Thoracic aorta (tissue), 2 donors: ENCODE measurements around the gene STKLD1. TPM values are rescaled to one million over a fixed set of nuclear protein-coding genes. Genes with fewer than 3 reads are reported as not detected.

Experiments
- ATAC-seq: fragments of 150-250 bp; one replicate; pipeline ENCODE4 v1.8.0; 2017; ENCODE audit warnings: low read depth; ENCODE audit not compliant: insufficient number of reproducible peaks, low FRiP score
- DNase-seq: peaks from one replicate; pipeline ENCODE4 v3.0.0-alpha.2; 2020; ENCODE audit warnings: low spot score
- H3K27ac ChIP-seq, 2 donors: fragments of 200-600 bp; sonication (generic); 1 replicate in 1 of 2; 2 replicates in 1 of 2; pipeline ENCODE4 v1.5.1; 2016; ENCODE audit warnings: mild to moderate bottlenecking in 2 of 2, moderate library complexity in 2 of 2
- H3K27me3 ChIP-seq: fragments of 200-600 bp; sonication (generic); replicated peaks from 2 replicates; pipeline ENCODE4 v1.6.0; 2016; ENCODE audit warnings: mild to moderate bottlenecking; ENCODE audit not compliant: insufficient read depth
- H3K36me3 ChIP-seq: fragments of 200-600 bp; sonication (generic); one replicate; pipeline ENCODE4 v1.5.1; 2016
- H3K4me1 ChIP-seq, 2 donors: fragments of 200-600 bp; sonication (generic); 1 replicate in 1 of 2; 2 replicates in 1 of 2; pipeline versions ENCODE4 v1.5.1 to v1.6.0; 2016; ENCODE audit warnings: low read depth in 2 of 2, mild to moderate bottlenecking in 1 of 2; ENCODE audit not compliant: control insufficient read depth in 1 of 2
- H3K4me3 ChIP-seq: fragments of 200-600 bp; sonication (generic); 2 replicates; pipeline ENCODE4 v1.5.1; 2016; ENCODE audit warnings: mild to moderate bottlenecking
- H3K9me3 ChIP-seq: fragments of 200-600 bp; sonication (generic); 2 replicates; pipeline ENCODE4 v1.5.1; 2016
- CTCF ChIP-seq: fragments of 200-600 bp; sonication (generic); IDR thresholded peaks from one replicate; pipeline ENCODE4 v1.5.1; 2019; ENCODE audit warnings: antibody characterized with exemption
- total RNA-seq, 2 donors: library from RNA; depleted of rRNA; stranded (reverse); fragments of >200 nt; gene quantifications; one replicate each; pipeline versions ENCODE4 v1.1.0 to v1.2.3, GENCODE V29; 2016

The STKLD1 gene
- total RNA-seq, 2 donors from 2014 or later, result 0.42 TPM; not detected in 1

- DNase-seq (no peak), ATAC-seq (no peak)
- H3K4me3 ChIP-seq, result peak overlapping the region; percentile 87
- no peaks in the 10 kb centered on the region for H3K9me3 ChIP-seq
- H3K27ac ChIP-seq, result peak overlapping the region in 1 of 2 donors; percentile 77
- H3K4me1 ChIP-seq, result peaks cover 15 to 32% of the 10 kb centered on the region in 2 donors
- no peak for TF ChIP-seq CTCF
- H3K27me3 ChIP-seq, result no peaks in the 10 kb centered on the region
- H3K36me3 ChIP-seq, result peaks cover 66% of the 10 kb centered on the region
These were observed 30.0 kb upstream of the STKLD1 start for GRCh38 chr9:133346021-133346785.

GRCh38 chr9:133347515-133347984 is 28.6 kb upstream of the STKLD1 start:
- no peak for TF ChIP-seq CTCF
- DNase-seq (no peak), ATAC-seq (no peak)
- no peaks in the 10 kb centered on the region for H3K27me3 ChIP-seq
- H3K9me3 ChIP-seq, result no peaks in the 10 kb centered on the region
- H3K36me3 ChIP-seq, result peaks cover 66% of the 10 kb centered on the region
- H3K4me3 ChIP-seq, result peak overlapping the region; percentile 87
- peak overlapping the region; percentile 88 to 96 for H3K27ac ChIP-seq
- peaks cover 15 to 32% of the 10 kb centered on the region in 2 donors for H3K4me1 ChIP-seq

- H3K4me3 ChIP-seq, result peak within 1 kb of the TSS; percentile 87
- TF ChIP-seq CTCF, result no peak
- H3K4me1 ChIP-seq, result peaks cover 15 to 32% of the 10 kb centered on the region in 2 donors
- H3K27me3 ChIP-seq, result no peaks in the 10 kb centered on the region
- H3K9me3 ChIP-seq, result no peaks in the 10 kb centered on the region
- peak within 1 kb of the TSS; percentile 88 to 96 for H3K27ac ChIP-seq
- DNase-seq (peak; percentile 95), ATAC-seq (peak; percentile 85)
- H3K36me3 ChIP-seq, result peaks cover 60% of the 10 kb centered on the region
These were observed 28.0 kb upstream of the STKLD1 start, which contains the start of the genes MED22 and RPL7A for GRCh38 chr9:133347985-133348717. Gene MED22, minus strand, starts transcription at chr9:133348131. Its CDS starts 1,469 bp downstream, at chr9:133346662. Gene RPL7A, plus strand, starts transcription at chr9:133348218. Its CDS starts 26 bp downstream, at chr9:133348244.

GRCh38 chr9:133348718-133349573 is 27.2 kb upstream of the STKLD1 start:
- no peak for DNase-seq
- Histone ChIP-seq H3K9me3 (no peaks in the 10 kb centered on the region), H3K4me1 (peaks cover 15 to 32% of the 10 kb centered on the region in 2 donors), H3K27ac (peak overlapping the region; percentile 88 to 96), H3K36me3 (peaks cover 52% of the 10 kb centered on the region), H3K27me3 (no peaks in the 10 kb centered on the region), H3K4me3 (peak overlapping the region; percentile 87)
- ATAC-seq, result no peak
- no peak for TF ChIP-seq CTCF
